ENCODE data around the gene TCEA2.

TCEA2 gene

GRCh38 chr20:64022671-64023360 lies 40.2 kb upstream of the TCEA2 start:
- Histone ChIP-seq H3F3A (ENCODE audit: insufficient read depth, low read length) (no peaks in the 10 kb centered on the region), H4K20me1 (ENCODE audit: insufficient read depth, low read length) (no peaks in the 10 kb centered on the region), H3K79me2 (ENCODE audit: insufficient read depth, low read length) (no peaks in the 10 kb centered on the region), H3K27ac (ENCODE audit: low read depth, low read length, poor library complexity, severe bottlenecking) (no peak overlapping the region), H3K9me3 (ENCODE audit: low read length) (no peaks in the 10 kb centered on the region), H3K9me2 (ENCODE audit: low read depth, low read length) (no peaks in the 10 kb centered on the region), H3K9ac (ENCODE audit: low read length) (no peak overlapping the region), H3K4me2 (ENCODE audit: low read length) (no peak overlapping the region), H2AFZ (ENCODE audit: low read length) (no peak overlapping the region), H3K4me3 (ENCODE audit: low read depth, low read length, poor library complexity, severe bottlenecking) (no peak overlapping the region), H3K27me3 (ENCODE audit: insufficient read depth, low read length) (no peaks in the 10 kb centered on the region), H3K4me1 (ENCODE audit: insufficient read depth, low read length, severe bottlenecking) (no peaks in the 10 kb centered on the region), H3K36me3 (ENCODE audit: insufficient read depth, low read length) (peaks cover 83% of the 10 kb centered on the region)
- no peak for TF ChIP-seq EZH2 (IDR thresholded peaks at IDR 0.05; ENCODE audit: borderline replicate concordance, low read length)
- no peak for TF ChIP-seq CTCF (IDR thresholded peaks at IDR 0.05; ENCODE audit: low read length)

- Histone ChIP-seq H3K36me3 (ENCODE audit: insufficient read depth, low read length) (peaks cover 79% of the 10 kb centered on the region), H3K4me2 (ENCODE audit: low read length) (no peak overlapping the region), H3K4me1 (ENCODE audit: insufficient read depth, low read length, severe bottlenecking) (no peaks in the 10 kb centered on the region), H3K9me3 (ENCODE audit: low read length) (no peaks in the 10 kb centered on the region), H3F3A (ENCODE audit: insufficient read depth, low read length) (no peaks in the 10 kb centered on the region), H2AFZ (ENCODE audit: low read length) (no peak overlapping the region), H3K27ac (ENCODE audit: low read depth, low read length, poor library complexity, severe bottlenecking) (no peak overlapping the region), H3K9ac (ENCODE audit: low read length) (no peak overlapping the region), H3K27me3 (ENCODE audit: insufficient read depth, low read length) (no peaks in the 10 kb centered on the region), H4K20me1 (ENCODE audit: insufficient read depth, low read length) (no peaks in the 10 kb centered on the region), H3K79me2 (ENCODE audit: insufficient read depth, low read length) (no peaks in the 10 kb centered on the region), H3K9me2 (ENCODE audit: low read depth, low read length) (no peaks in the 10 kb centered on the region), H3K4me3 (ENCODE audit: low read depth, low read length, poor library complexity, severe bottlenecking) (no peak overlapping the region)
- TF ChIP-seq CTCF (IDR thresholded peaks at IDR 0.05; ENCODE audit: low read length): no peak
- no peak for TF ChIP-seq EZH2 (IDR thresholded peaks at IDR 0.05; ENCODE audit: borderline replicate concordance, low read length)
Observed at GRCh38 chr20:64023361-64024140, 39.4 kb upstream of the TCEA2 start.

DNA sequence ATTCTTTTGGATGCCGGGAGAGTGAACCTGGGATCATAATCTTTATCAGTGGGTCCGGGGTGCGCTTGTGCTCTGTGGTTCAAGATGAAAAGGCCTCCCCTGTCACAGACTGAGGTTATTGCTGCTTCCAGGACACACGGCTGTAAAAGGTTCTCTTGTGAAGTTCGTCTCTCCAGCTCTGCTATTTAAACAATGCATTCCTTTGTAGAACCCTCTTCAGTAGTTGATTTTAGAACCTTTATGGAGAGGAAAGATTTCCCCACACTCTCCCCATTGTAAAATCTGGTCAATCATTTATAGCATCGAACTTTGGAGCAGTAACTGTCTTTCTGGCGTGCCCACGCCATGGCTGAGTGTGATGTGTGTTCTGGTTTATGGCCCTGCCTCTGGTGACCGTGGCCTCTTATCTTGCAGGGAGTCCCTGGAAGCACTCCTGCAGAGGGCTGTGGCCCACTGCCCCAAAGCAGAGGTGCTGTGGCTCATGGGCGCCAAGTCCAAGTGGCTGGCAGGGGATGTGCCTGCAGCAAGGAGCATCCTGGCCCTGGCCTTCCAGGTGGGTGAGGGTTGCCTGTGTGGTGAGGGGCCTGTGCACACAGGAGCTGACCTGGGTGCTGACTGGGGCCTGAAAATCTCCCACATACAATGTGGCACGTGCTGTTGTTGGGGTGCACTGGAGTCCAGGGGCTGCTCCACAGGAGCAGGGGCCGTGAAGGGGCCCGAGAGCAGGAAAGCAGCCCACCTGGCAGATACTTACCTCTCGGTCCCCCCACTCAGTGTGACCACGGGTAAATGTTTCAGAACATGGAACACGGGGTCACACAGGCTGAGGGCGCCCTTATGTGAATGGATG lies 38.6 kb upstream of the TCEA2 start:
- Histone ChIP-seq H2AFZ (ENCODE audit: low read length) (no peak overlapping the region), H3K9me2 (ENCODE audit: low read depth, low read length) (no peaks in the 10 kb centered on the region), H3K4me2 (ENCODE audit: low read length) (no peak overlapping the region), H3K4me3 (ENCODE audit: low read depth, low read length, poor library complexity, severe bottlenecking) (no peak overlapping the region), H3F3A (ENCODE audit: insufficient read depth, low read length) (no peaks in the 10 kb centered on the region), H3K27me3 (ENCODE audit: insufficient read depth, low read length) (no peaks in the 10 kb centered on the region), H3K9ac (ENCODE audit: low read length) (no peak overlapping the region), H3K27ac (ENCODE audit: low read depth, low read length, poor library complexity, severe bottlenecking) (no peak overlapping the region), H3K79me2 (ENCODE audit: insufficient read depth, low read length) (no peaks in the 10 kb centered on the region), H3K9me3 (ENCODE audit: low read length) (no peaks in the 10 kb centered on the region), H3K4me1 (ENCODE audit: insufficient read depth, low read length, severe bottlenecking) (no peaks in the 10 kb centered on the region), H3K36me3 (ENCODE audit: insufficient read depth, low read length) (peaks cover 79% of the 10 kb centered on the region), H4K20me1 (ENCODE audit: insufficient read depth, low read length) (no peaks in the 10 kb centered on the region)
- TF ChIP-seq CTCF (IDR thresholded peaks at IDR 0.05; ENCODE audit: low read length) (no peak), EZH2 (IDR thresholded peaks at IDR 0.05; ENCODE audit: borderline replicate concordance, low read length) (no peak)

Data from OCI-LY1 (cell line).